ENCODE results near the gene UFSP1.

GRCh38 chr7:100882201-100882600 lies 7.3 kb downstream of the UFSP1 start:
- TF ChIP-seq POLR2A (IDR thresholded peaks at IDR 0.05) = no peak
- TF ChIP-seq, protein P1, sequence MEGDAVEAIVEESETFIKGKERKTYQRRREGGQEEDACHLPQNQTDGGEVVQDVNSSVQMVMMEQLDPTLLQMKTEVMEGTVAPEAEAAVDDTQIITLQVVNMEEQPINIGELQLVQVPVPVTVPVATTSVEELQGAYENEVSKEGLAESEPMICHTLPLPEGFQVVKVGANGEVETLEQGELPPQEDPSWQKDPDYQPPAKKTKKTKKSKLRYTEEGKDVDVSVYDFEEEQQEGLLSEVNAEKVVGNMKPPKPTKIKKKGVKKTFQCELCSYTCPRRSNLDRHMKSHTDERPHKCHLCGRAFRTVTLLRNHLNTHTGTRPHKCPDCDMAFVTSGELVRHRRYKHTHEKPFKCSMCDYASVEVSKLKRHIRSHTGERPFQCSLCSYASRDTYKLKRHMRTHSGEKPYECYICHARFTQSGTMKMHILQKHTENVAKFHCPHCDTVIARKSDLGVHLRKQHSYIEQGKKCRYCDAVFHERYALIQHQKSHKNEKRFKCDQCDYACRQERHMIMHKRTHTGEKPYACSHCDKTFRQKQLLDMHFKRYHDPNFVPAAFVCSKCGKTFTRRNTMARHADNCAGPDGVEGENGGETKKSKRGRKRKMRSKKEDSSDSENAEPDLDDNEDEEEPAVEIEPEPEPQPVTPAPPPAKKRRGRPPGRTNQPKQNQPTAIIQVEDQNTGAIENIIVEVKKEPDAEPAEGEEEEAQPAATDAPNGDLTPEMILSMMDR (IDR thresholded peaks at IDR 0.05 in 4 of 5, conservative IDR thresholded peaks at IDR 0.05 in 1 of 5) = no peak

All from gastrocnemius medialis (tissue), 4 donors.